GM10248 (cell line): ENCODE measurements around the gene TTYH1.

Source experiments
- CTCF ChIA-PET: fragments of 300-600 bp; sonication (Branson Sonifier 250); formaldehyde crosslinking; extraction: SDS; loops from one replicate; lab custom pipeline; 2021; ENCODE audit warnings: antibody characterized with exemption; lab: Yijun Ruan, JAX
- POLR2A ChIA-PET: fragments of 350-650 bp; sonication (Branson Sonifier 250); formaldehyde crosslinking; extraction: SDS; loops from one replicate; lab custom pipeline; 2020; ENCODE audit warnings: antibody characterized with exemption; lab: Yijun Ruan, JAX
- DNase-seq: peaks from one replicate; pipeline ENCODE4 v3.0.0; 2012; ENCODE audit errors: extremely low spot score
- CTCF ChIP-seq: IDR thresholded peaks from 2 replicates; pipeline ENCODE4 v1.5.1; 2012; ENCODE audit warnings: mild to moderate bottlenecking, low read depth; ENCODE audit errors: extremely low read depth, missing control alignments, control extremely low read depth

The TTYH1 gene

GRCh38 chr19:54432144-54432738 lies 17.0 kb downstream of the TTYH1 start:
- ChIA-PET CTCF (no interaction called here), POLR2A (no interaction called here)
- TF ChIP-seq CTCF: no peak
- no peak for DNase-seq

GRCh38 chr19:54433697-54434096 lies 18.4 kb downstream of the TTYH1 start:
- DNase-seq: no peak
- ChIA-PET CTCF (no interaction called here), POLR2A (interaction anchor here (1.0 kb wide), 1 partner anchor 15 kb away, joined by 3 read pairs; the partner anchor contains the start of gene LENG8)
- TF ChIP-seq CTCF: no peak

- no peak for DNase-seq
- no peak for TF ChIP-seq CTCF
- ChIA-PET POLR2A (interaction anchor here (1.0 kb wide), 1 partner anchor 14 kb away, joined by 3 read pairs; the partner anchor contains the start of gene LENG8), CTCF (no interaction called here)
Measured at GRCh38 chr19:54434112-54434872, 19.0 kb downstream of the TTYH1 start.

GRCh38 chr19:54434873-54435214 lies 19.6 kb downstream of the TTYH1 start:
- no peak for TF ChIP-seq CTCF
- ChIA-PET CTCF (no interaction called here), POLR2A (no interaction called here)
- DNase-seq: no peak

DNA sequence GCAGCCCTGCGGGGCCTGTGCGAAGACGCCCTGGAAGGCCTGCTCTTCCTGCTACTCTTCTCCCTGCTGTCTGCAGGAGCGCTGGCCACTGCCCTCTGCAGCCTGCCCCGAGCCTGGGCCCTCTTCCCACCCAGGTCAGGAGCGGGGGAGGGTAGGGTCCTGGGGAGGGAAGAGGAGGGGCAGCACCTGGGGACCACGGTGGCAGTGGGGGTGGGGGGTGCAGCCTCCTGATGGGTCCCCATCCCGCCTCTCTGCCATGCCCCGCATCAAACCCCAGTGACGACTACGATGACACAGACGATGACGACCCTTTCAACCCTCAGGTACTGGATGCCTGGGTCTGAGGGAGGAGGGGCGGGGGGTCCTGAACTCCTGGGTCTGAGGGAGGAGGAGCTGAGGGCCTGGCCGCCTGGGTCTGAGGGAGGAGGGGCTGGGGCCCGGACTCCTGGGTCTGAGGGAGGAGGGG lies 20.3 kb downstream of the TTYH1 start:
- POLR2A ChIA-PET: no interaction called here
- no peak for DNase-seq
- TF ChIP-seq CTCF: no peak
- CTCF ChIA-PET: no interaction called here

- no peak for TF ChIP-seq CTCF
- no peak for DNase-seq
- POLR2A ChIA-PET: no interaction called here
- CTCF ChIA-PET: no interaction called here
Measured at GRCh38 chr19:54436031-54436523, 20.8 kb downstream of the TTYH1 start.
